PC-3 (cell line): ENCODE results near the gene RNF14.

Source experiments
- CTCF ChIP-seq: fragments of 300-600 bp; sonication (generic); conservative IDR thresholded peaks from 2 replicates; pipeline ENCODE4 v1.5.1; 2017; ENCODE audit warnings: antibody characterized with exemption, low read depth, mild to moderate bottlenecking, low read length
- EZH2phosphoT487 ChIP-seq: fragments of 300-600 bp; sonication (generic); IDR thresholded peaks from 2 replicates; pipeline ENCODE4 v1.6.1; 2018; ENCODE audit warnings: mild to moderate bottlenecking, antibody characterized with exemption, low read length, borderline replicate concordance

- TF ChIP-seq CTCF (no peak), EZH2phosphoT487 (no peak)
Measured at GRCh38 chr5:141949511-141949910, 19.4 kb upstream of the RNF14 start.
